GM12874 (cell line): ENCODE measurements around the gene RNF130.

Experiments used
- TF ChIP-seq, protein P1 (sequence below): IDR thresholded peaks from 2 replicates; pipeline ENCODE4 v1.5.1; 2011; ENCODE audit warnings: low read depth, mild to moderate bottlenecking, control low read depth, low read length, moderate library complexity; ENCODE audit not compliant: insufficient read depth

Gene RNF130

GRCh38 chr5:180109920-180110319, 38.4 kb upstream of the RNF130 start:
- TF ChIP-seq, protein P1, sequence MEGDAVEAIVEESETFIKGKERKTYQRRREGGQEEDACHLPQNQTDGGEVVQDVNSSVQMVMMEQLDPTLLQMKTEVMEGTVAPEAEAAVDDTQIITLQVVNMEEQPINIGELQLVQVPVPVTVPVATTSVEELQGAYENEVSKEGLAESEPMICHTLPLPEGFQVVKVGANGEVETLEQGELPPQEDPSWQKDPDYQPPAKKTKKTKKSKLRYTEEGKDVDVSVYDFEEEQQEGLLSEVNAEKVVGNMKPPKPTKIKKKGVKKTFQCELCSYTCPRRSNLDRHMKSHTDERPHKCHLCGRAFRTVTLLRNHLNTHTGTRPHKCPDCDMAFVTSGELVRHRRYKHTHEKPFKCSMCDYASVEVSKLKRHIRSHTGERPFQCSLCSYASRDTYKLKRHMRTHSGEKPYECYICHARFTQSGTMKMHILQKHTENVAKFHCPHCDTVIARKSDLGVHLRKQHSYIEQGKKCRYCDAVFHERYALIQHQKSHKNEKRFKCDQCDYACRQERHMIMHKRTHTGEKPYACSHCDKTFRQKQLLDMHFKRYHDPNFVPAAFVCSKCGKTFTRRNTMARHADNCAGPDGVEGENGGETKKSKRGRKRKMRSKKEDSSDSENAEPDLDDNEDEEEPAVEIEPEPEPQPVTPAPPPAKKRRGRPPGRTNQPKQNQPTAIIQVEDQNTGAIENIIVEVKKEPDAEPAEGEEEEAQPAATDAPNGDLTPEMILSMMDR = no peak

- TF ChIP-seq, protein P1 = no peak
Measured at GRCh38 chr5:180107005-180107404, 35.4 kb upstream of the RNF130 start.

DNA sequence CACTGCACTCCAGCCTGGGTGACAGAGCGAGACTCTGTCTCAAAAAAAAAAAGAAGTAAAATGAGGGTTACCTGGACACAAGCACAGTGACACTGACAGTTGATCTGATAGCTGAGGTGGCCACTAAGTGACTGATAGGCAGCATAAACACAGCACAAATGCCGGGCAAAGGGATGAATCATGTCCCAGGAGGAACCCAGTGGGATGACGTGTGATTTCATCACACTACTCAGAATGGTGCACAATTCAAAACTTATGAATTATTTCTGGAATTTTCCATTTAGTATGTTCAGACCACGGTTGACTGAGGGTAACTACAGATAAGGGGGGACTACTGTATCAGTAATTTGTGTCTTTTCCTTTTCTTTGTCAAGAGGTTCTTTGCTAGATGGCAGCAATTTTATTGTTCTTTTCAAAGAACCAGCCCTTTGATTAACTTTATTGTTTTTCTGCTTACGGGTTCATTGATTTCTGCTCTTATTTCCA, 34.3 kb upstream of the RNF130 start:
- TF ChIP-seq, protein P1 = no peak

GRCh38 chr5:180104168-180104530, 32.6 kb upstream of the RNF130 start:
- TF ChIP-seq, protein P1 = no peak

DNA sequence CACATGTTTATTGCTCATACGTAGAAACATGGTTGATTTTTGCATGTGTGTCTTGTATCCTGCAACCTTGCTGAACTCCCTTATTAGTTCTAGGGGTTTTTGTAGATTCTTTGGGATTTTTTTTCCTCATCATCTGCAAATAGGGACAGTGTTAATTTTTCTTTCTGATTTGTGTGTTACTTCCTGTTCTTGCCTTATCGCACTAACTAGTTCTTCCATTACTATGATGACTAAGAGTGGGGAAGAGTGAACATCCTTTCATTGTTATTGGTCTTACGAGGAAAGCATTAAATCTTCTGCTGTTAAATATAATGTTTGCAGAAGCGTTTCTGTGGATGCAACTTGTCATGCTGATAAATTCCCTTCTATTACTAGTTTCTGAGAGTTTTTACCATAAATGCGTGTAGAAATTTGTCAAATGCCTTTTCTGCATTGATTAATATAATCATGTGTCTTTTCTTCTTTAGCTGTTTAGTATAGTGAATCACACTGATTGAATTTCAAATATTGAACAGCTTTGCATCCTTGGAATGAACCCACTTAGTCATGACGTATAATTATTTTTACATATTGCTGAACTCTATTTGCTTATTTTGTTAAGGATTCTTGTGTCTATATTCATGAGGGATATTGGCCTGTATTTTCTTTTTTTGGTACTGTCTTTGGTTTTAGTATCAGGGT, 32.1 kb upstream of the RNF130 start:
- TF ChIP-seq, protein P1 = no peak

DNA sequence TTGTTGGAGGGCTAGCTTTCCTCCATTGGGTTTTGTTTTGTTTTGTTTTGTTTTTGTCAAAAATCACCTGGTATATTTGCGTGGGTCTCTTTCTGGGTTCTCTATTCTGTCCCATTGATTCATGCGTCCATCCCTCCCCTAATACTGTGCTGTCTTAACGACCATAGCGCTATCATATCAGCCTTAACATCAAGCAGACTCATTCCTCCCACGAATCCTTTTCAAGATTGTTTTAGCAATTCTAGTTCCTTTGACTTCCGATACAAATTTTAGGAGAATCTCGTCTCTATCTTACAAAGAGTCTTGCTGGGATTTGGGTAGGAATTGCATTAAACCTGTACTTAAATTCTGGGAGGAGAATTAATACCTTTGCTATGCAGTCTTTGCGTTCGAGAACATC, 31.1 kb upstream of the RNF130 start:
- TF ChIP-seq, protein P1 = no peak

GRCh38 chr5:180101451-180102105, 30.0 kb upstream of the RNF130 start:
- TF ChIP-seq, protein P1 = no peak
